Mesenchymal stem cell (in vitro differentiated cells and primary cell): ENCODE data around the gene FYB2.

Experiments
- DNase-seq: peaks from one replicate; pipeline ENCODE4 v3.0.0-alpha.2; 2013
- H2AFZ ChIP-seq: one replicate; pipeline ENCODE4 v1.6.1; 2013; ENCODE audit warnings: low read depth, mild to moderate bottlenecking, control low read depth, inconsistent platforms, low read length, moderate library complexity
- H2AK5ac ChIP-seq: 2 replicates; pipeline ENCODE4 v1.6.1; 2013; ENCODE audit warnings: low read length, moderate library complexity, mild to moderate bottlenecking, inconsistent platforms; ENCODE audit not compliant: severe bottlenecking
- H2BK120ac ChIP-seq: one replicate; pipeline ENCODE4 v1.6.1; 2013; ENCODE audit warnings: low read depth, mild to moderate bottlenecking, inconsistent platforms, low read length, moderate library complexity
- H2BK12ac ChIP-seq, 2 experiments: one replicate each; pipeline ENCODE4 v1.6.1; 2013; ENCODE audit warnings: inconsistent platforms in 2 of 2, low read length in 2 of 2, mild to moderate bottlenecking in 2 of 2, moderate library complexity in 2 of 2, control low read depth in 1 of 2
- H2BK15ac ChIP-seq: one replicate; pipeline ENCODE4 v1.6.1; 2013; ENCODE audit warnings: mild to moderate bottlenecking, low read depth, inconsistent platforms; ENCODE audit not compliant: poor library complexity, severe bottlenecking
- H2BK5ac ChIP-seq: 2 replicates; pipeline ENCODE4 v1.6.1; 2013; ENCODE audit warnings: low read depth, mild to moderate bottlenecking, low read length, control low read depth, inconsistent platforms; ENCODE audit not compliant: poor library complexity, severe bottlenecking
- H3K14ac ChIP-seq, 2 experiments: one replicate each; pipeline ENCODE4 v1.6.1; 2013; ENCODE audit warnings: inconsistent platforms in 2 of 2, low read length in 2 of 2, control low read depth in 1 of 2, mild to moderate bottlenecking in 1 of 2, moderate library complexity in 1 of 2
- H3K18ac ChIP-seq, 2 experiments: one replicate each; pipeline ENCODE4 v1.6.1; 2013; ENCODE audit warnings: inconsistent platforms in 2 of 2, low read length in 2 of 2, control low read depth in 1 of 2, low read depth in 1 of 2, mild to moderate bottlenecking in 1 of 2
- H3K23ac ChIP-seq, 2 experiments: one replicate each; pipeline ENCODE4 v1.6.1; 2013; ENCODE audit warnings: inconsistent platforms in 2 of 2, low read length in 2 of 2, mild to moderate bottlenecking in 2 of 2, moderate library complexity in 2 of 2, control low read depth in 1 of 2
- H3K27ac ChIP-seq: 2 replicates; pipeline ENCODE4 v1.5.1; 2013; ENCODE audit warnings: mild to moderate bottlenecking, moderate library complexity, low read length, control low read depth, inconsistent platforms; ENCODE audit not compliant: poor library complexity, severe bottlenecking
- H3K27me3 ChIP-seq, 2 experiments: 2 replicates each; pipeline versions ENCODE4 v1.6.1 to v1.7.0; 2013; ENCODE audit warnings: low read length in 2 of 2, mild to moderate bottlenecking in 2 of 2, moderate library complexity in 2 of 2, control low read depth in 1 of 2, inconsistent platforms in 1 of 2; ENCODE audit not compliant: control insufficient read depth in 1 of 2, insufficient read depth in 1 of 2
- H3K36me3 ChIP-seq, 2 experiments: 2 replicates each; pipeline versions ENCODE4 v1.6.1 to v1.7.0; 2013; ENCODE audit warnings: low read length in 2 of 2, control low read depth in 1 of 2, inconsistent platforms in 1 of 2, low read depth in 1 of 2, mild to moderate bottlenecking in 1 of 2; ENCODE audit not compliant: insufficient read depth in 2 of 2, control insufficient read depth in 1 of 2
- H3K4ac ChIP-seq, 2 experiments: one replicate each; pipeline ENCODE4 v1.6.1; 2013; ENCODE audit warnings: inconsistent platforms in 2 of 2, low read length in 2 of 2, mild to moderate bottlenecking in 2 of 2, moderate library complexity in 2 of 2, control low read depth in 1 of 2, low read depth in 1 of 2
- H3K4me1 ChIP-seq: 2 replicates; pipeline ENCODE4 v1.6.1; 2013; ENCODE audit warnings: low read depth, low read length, control low read depth; ENCODE audit not compliant: control insufficient read depth, insufficient read depth
- H3K4me2 ChIP-seq: 2 replicates; pipeline ENCODE4 v1.6.1; 2013; ENCODE audit warnings: low read length, mild to moderate bottlenecking, inconsistent platforms; ENCODE audit not compliant: poor library complexity, severe bottlenecking
- H3K4me3 ChIP-seq, 2 experiments: 2 replicates each; pipeline versions ENCODE4 v1.5.1 to v1.7.0; 2013; ENCODE audit warnings: low read length in 2 of 2, mild to moderate bottlenecking in 2 of 2, control low read depth in 1 of 2, low read depth in 1 of 2; ENCODE audit not compliant: insufficient read depth in 1 of 2
- H3K79me1 ChIP-seq: replicated peaks from 2 replicates; pipeline ENCODE4 v1.6.1; 2013; ENCODE audit warnings: mild to moderate bottlenecking, control low read depth, low read length, inconsistent platforms; ENCODE audit not compliant: poor library complexity, severe bottlenecking
- H3K9ac ChIP-seq: 2 replicates; pipeline ENCODE4 v1.7.0; 2013; ENCODE audit warnings: mild to moderate bottlenecking, low read length, moderate library complexity
- H3K9me3 ChIP-seq: 2 replicates; pipeline ENCODE4 v1.7.0; 2013; ENCODE audit warnings: mild to moderate bottlenecking, low read length; ENCODE audit not compliant: control insufficient read depth
- H4K8ac ChIP-seq: one replicate; pipeline ENCODE4 v1.6.1; 2013; ENCODE audit warnings: inconsistent platforms, mild to moderate bottlenecking, low read length, moderate library complexity
- H4K91ac ChIP-seq: one replicate; pipeline ENCODE4 v1.6.1; 2013; ENCODE audit warnings: mild to moderate bottlenecking, low read length, inconsistent platforms
- WGBS: methylation state at CpG from one replicate; pipeline ENCODE4 v1.1.7; 2013; ENCODE audit warnings: mixed read lengths; 5-methylcytosine and 5-hydroxymethylcytosine counted together

FYB2 gene

DNA sequence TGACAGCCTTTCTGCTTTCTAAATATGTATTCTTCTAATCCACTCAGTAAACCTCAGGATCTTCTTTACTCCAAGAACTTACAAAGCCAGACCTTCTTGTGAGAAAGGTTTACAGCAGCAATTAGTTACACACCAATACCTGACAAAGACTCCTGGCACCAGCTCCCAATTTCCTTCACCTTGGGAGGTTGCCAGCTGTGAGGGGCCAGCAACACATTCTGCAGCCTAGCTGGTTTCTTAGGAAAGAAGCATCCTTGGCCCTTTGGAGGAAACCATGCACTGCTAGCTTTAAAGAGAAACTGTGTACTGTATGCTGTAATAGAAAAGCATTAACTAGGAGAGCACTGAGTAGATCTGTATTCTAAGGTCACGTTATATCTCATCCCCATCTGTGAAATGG lies 10.8 kb downstream of the FYB2 start:
- no peak overlapping the region for H2BK120ac ChIP-seq
- no peak overlapping the region for H3K23ac ChIP-seq
- H3K18ac ChIP-seq: no peak overlapping the region
- H2BK5ac ChIP-seq: no peak overlapping the region
- H3K36me3 ChIP-seq: no peaks in the 10 kb centered on the region
- H2BK12ac ChIP-seq: no peak overlapping the region
- H2BK15ac ChIP-seq: no peak overlapping the region
- H3K14ac ChIP-seq: no peak overlapping the region
- H3K4me2 ChIP-seq: no peak overlapping the region
- no peaks in the 10 kb centered on the region for H3K79me1 ChIP-seq
- no peak overlapping the region for H3K9ac ChIP-seq
- H3K27ac ChIP-seq: no peak overlapping the region
- no peak overlapping the region for H3K4ac ChIP-seq
- H3K4me3 ChIP-seq: no peak overlapping the region
- H3K27me3 ChIP-seq: peaks cover 31 to 33% of the 10 kb centered on the region in 2 experiments
- H2AFZ ChIP-seq: no peak overlapping the region
- H3K9me3 ChIP-seq: no peaks in the 10 kb centered on the region
- 83% methylated on average over 1 of the region's 1 CpG for WGBS
- no peak overlapping the region for H4K91ac ChIP-seq
- H2AK5ac ChIP-seq: no peak overlapping the region
- no peak overlapping the region for H4K8ac ChIP-seq
- H3K4me1 ChIP-seq: no peaks in the 10 kb centered on the region
- no peak for DNase-seq

DNA sequence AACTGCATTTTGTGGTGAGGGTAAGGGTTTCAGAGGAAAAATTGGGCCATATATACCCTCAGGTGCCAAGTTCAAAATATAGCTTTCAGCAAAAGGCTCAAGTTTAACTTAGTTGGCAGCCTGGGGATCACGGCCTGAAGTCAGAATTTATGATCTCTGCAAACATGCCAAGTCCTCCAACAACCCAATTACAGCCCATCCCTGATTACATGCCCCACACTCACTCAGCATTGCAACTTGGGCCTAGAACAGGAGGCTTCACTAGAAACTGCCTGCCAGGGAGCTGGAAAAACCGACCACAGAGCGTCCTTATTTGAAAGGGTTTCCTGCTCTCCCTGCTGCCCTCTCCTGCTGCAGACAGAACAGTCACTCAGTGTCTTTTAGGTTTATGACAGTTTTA lies 12.4 kb downstream of the FYB2 start:
- no peak for DNase-seq
- no peak overlapping the region for H2AK5ac ChIP-seq
- H3K79me1 ChIP-seq: no peaks in the 10 kb centered on the region
- H3K14ac ChIP-seq: no peak overlapping the region
- H3K4me1 ChIP-seq: no peaks in the 10 kb centered on the region
- 55% methylated on average over 3 of the region's 3 CpGs for WGBS
- H3K4me2 ChIP-seq: no peak overlapping the region
- H3K27me3 ChIP-seq: peaks cover 22% of the 10 kb centered on the region in 2 experiments
- no peak overlapping the region for H2BK5ac ChIP-seq
- H3K36me3 ChIP-seq: no peaks in the 10 kb centered on the region
- H4K8ac ChIP-seq: no peak overlapping the region
- H2BK15ac ChIP-seq: no peak overlapping the region
- no peak overlapping the region for H4K91ac ChIP-seq
- no peaks in the 10 kb centered on the region for H3K9me3 ChIP-seq
- H3K9ac ChIP-seq: no peak overlapping the region
- no peak overlapping the region for H2AFZ ChIP-seq
- H3K18ac ChIP-seq: no peak overlapping the region
- H3K4me3 ChIP-seq: no peak overlapping the region
- H3K27ac ChIP-seq: no peak overlapping the region
- H2BK12ac ChIP-seq: no peak overlapping the region
- H3K4ac ChIP-seq: no peak overlapping the region
- no peak overlapping the region for H2BK120ac ChIP-seq
- H3K23ac ChIP-seq: no peak overlapping the region

DNA sequence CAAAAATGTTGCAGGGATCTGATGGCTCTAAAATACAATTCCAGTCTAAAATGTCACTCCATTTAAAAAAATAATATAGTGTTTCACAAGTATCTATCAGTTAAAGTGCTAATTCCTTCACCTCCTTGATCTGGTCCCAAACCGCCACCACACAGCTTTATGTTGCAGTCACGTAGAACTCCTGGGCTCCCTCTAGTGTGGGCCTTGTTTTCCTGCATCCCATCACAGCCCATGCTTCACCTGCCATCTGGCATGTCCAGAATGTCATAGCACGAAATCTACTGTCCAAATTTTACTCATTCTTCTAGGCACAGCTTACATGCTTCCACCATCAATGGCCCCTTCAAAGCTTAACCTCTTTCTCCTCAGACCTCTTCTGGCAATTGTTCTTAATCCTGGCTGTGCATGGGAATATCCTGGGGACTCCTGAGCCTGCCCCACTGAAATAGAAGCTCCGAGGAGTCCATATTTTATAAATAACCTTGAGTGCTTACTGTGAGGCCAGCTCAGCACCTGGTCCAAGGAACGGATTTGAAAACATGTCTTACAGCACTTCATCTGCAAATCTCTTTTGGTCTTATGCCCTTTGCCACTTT lies 15.5 kb downstream of the FYB2 start:
- Histone ChIP-seq H3K9me3 (no peaks in the 10 kb centered on the region), H3K4me3 (no peak overlapping the region), H3K27me3 (peaks cover 0 to 5% of the 10 kb centered on the region in 2 experiments), H3K79me1 (no peaks in the 10 kb centered on the region), H2BK5ac (no peak overlapping the region), H3K4me2 (no peak overlapping the region), H2AK5ac (no peak overlapping the region), H3K23ac (no peak overlapping the region), H2AFZ (no peak overlapping the region), H3K14ac (no peak overlapping the region), H2BK15ac (no peak overlapping the region), H3K4ac (no peak overlapping the region), H4K8ac (no peak overlapping the region), H3K4me1 (no peaks in the 10 kb centered on the region), H3K9ac (no peak overlapping the region), H3K18ac (no peak overlapping the region), H3K36me3 (no peaks in the 10 kb centered on the region), H3K27ac (no peak overlapping the region), H4K91ac (no peak overlapping the region), H2BK12ac (no peak overlapping the region), H2BK120ac (no peak overlapping the region)
- 46% methylated on average over 5 of the region's 5 CpGs for whole genome bisulfite sequencing
- peak; percentile 34 for DNase-seq

DNA sequence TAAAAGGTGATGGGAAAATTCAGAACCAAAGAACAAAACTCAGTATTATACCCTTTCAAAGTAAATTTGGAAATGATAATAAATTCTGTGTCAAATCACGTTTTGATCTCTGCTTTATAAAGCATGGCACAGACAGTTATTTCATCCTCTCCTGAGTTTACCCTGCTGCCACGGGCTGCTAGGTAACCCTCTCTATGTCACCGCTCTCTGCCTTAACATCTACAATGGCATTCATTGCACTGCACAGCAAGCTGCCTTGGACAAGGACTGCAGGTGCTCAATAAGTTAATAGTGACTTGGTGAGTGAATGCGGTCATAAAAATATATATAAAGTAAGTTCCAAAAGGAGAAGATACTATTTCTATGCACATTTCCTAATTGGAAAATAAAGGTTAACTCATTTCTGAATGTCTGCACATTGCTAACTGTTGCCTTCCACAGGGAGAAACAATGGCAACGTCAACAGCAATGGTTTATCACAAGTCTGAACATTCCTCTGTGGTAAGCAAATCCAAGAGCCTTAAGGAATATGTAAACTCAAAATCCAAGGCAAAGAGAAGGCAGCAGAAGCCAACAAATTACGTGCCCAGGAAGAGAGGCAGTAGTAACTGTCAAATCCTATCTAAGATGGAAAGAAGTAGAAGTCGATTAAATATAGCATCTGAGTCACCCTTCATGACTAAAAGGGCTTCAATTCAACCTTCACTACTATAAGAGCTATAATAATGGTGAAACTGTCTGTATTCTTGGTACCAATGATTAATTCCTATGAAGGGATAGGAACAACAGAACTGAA lies 19.4 kb downstream of the FYB2 start:
- H3K23ac ChIP-seq: no peak overlapping the region
- no peaks in the 10 kb centered on the region for H3K36me3 ChIP-seq
- no peak overlapping the region for H3K27ac ChIP-seq
- H4K8ac ChIP-seq: no peak overlapping the region
- no peak overlapping the region for H2AFZ ChIP-seq
- peaks cover 4 to 20% of the 10 kb centered on the region in 2 experiments for H3K27me3 ChIP-seq
- no peak overlapping the region for H4K91ac ChIP-seq
- H3K14ac ChIP-seq: no peak overlapping the region
- no peaks in the 10 kb centered on the region for H3K79me1 ChIP-seq
- no peak overlapping the region for H2BK120ac ChIP-seq
- H3K4me3 ChIP-seq: no peak overlapping the region
- no peak overlapping the region for H3K4me2 ChIP-seq
- H3K18ac ChIP-seq: no peak overlapping the region
- no peak overlapping the region for H2BK15ac ChIP-seq
- no peaks in the 10 kb centered on the region for H3K4me1 ChIP-seq
- DNase-seq: peak; percentile 71
- no peak overlapping the region for H2BK5ac ChIP-seq
- H2AK5ac ChIP-seq: no peak overlapping the region
- no peaks in the 10 kb centered on the region for H3K9me3 ChIP-seq
- WGBS: 85% methylated on average over 4 of the region's 7 CpGs
- H2BK12ac ChIP-seq: no peak overlapping the region
- H3K4ac ChIP-seq: no peak overlapping the region
- no peak overlapping the region for H3K9ac ChIP-seq
